GM18858 (cell line): ENCODE data around the gene JMJD4.
"Not testable (repeated sequence)": the region's sequence is repeated elsewhere in the genome, so short reads cannot be mapped to it uniquely, and the experiment has no call there.

Experiments
- ATAC-seq: cut with Tn5 transposase; IDR thresholded peaks from one replicate; pipeline ENCODE4 v1.9.1; 2021; ENCODE audit not compliant: unreplicated experiment

Gene JMJD4

GRCh38 chr1:227701631-227702030, 33.5 kb downstream of the JMJD4 start:
- ATAC-seq, result not testable (repeated sequence)

GRCh38 chr1:227697321-227697864, 37.7 kb downstream of the JMJD4 start:
- no peak for ATAC-seq

- no peak for ATAC-seq
These were observed 49.3 kb downstream of the JMJD4 start for GRCh38 chr1:227685807-227686206.
